ENCODE results near the gene ZNF594.
"Not testable (repeated sequence)": the region's sequence is repeated elsewhere in the genome, so short reads cannot be mapped to it uniquely, and the experiment has no call there.

The ZNF594 gene

GRCh38 chr17:5135726-5136579, 55.7 kb downstream of the ZNF594 start:
- DNase-seq, result no peak

- DNase-seq, result not testable (repeated sequence)
These were observed 56.4 kb downstream of the ZNF594 start for GRCh38 chr17:5135131-5135712.

- not testable (repeated sequence) for DNase-seq
These were observed 57.1 kb downstream of the ZNF594 start for GRCh38 chr17:5134571-5134970.

- DNase-seq, result not testable (repeated sequence)
These were observed 57.7 kb downstream of the ZNF594 start for GRCh38 chr17:5133961-5134360.

GRCh38 chr17:5133311-5133710, 58.4 kb downstream of the ZNF594 start:
- DNase-seq, result no peak

GRCh38 chr17:5132503-5133225, 59.0 kb downstream of the ZNF594 start:
- not testable (repeated sequence) for DNase-seq

GRCh38 chr17:5131799-5132502, 59.7 kb downstream of the ZNF594 start:
- not testable (repeated sequence) for DNase-seq

GRCh38 chr17:5131146-5131715, 60.4 kb downstream of the ZNF594 start:
- DNase-seq, result no peak

GRCh38 chr17:5130687-5131086, 61.0 kb downstream of the ZNF594 start:
- not testable (repeated sequence) for DNase-seq

GRCh38 chr17:5130261-5130660, 61.4 kb downstream of the ZNF594 start:
- DNase-seq, result not testable (repeated sequence)

GRCh38 chr17:5129770-5130169, 61.9 kb downstream of the ZNF594 start:
- not testable (repeated sequence) for DNase-seq

All from SW 1271 (cell line).